Breast epithelium (tissue), 4 donors: Measurements from ENCODE around the gene RPL26. TPM values are rescaled to one million over a fixed set of nuclear protein-coding genes. Genes with fewer than 3 reads are reported as not detected.
A peak's percentile ranks its signal among the peaks of the same experiment; 100 is the strongest.

ENCODE experiments used
- DNase-seq, 2 donors: peaks; one replicate each; pipeline ENCODE4 v3.0.0-alpha.2; 2019; ENCODE audit warnings: low spot score in 2 of 2
- H3K27ac ChIP-seq, 2 donors: fragments of 200-600 bp; sonication (generic) in 1 of 2; one replicate each; pipeline ENCODE4 v1.5.1; 2016 to 2019; ENCODE audit warnings: mild to moderate bottlenecking in 1 of 2
- H3K27me3 ChIP-seq, 2 donors: fragments of 200-600 bp; sonication (generic) in 1 of 2; one replicate each; pipeline versions ENCODE4 v1.5.1 to v1.6.0; 2017 to 2019; ENCODE audit warnings: control low read depth in 1 of 2, mild to moderate bottlenecking in 1 of 2
- H3K36me3 ChIP-seq: fragments of 200-600 bp; one replicate; pipeline ENCODE4 v1.5.1; 2019
- H3K4me1 ChIP-seq, 2 donors: fragments of 200-600 bp; sonication (generic); one replicate each; pipeline ENCODE4 v1.5.1; 2016 to 2019; ENCODE audit warnings: control low read depth in 1 of 2
- H3K4me3 ChIP-seq, 3 donors: fragments of 200-600 bp; sonication (generic); 1 replicate in 2 of 3; 2 replicates in 1 of 3; pipeline ENCODE4 v1.5.1; 2016 to 2019; ENCODE audit warnings: mild to moderate bottlenecking in 3 of 3, moderate library complexity in 2 of 3
- H3K9me3 ChIP-seq, 2 donors: fragments of 200-600 bp; sonication (generic) in 1 of 2; one replicate each; pipeline ENCODE4 v1.5.1; 2016 to 2019; ENCODE audit warnings: control low read depth in 1 of 2
- CTCF ChIP-seq, 3 donors: fragments of 450-650 bp; IDR thresholded peaks; one replicate each; pipeline ENCODE4 v1.5.1; 2016 to 2017; ENCODE audit warnings: antibody characterized with exemption in 3 of 3, mild to moderate bottlenecking in 3 of 3, moderate library complexity in 3 of 3
- POLR2A ChIP-seq: fragments of 450-650 bp; IDR thresholded peaks from one replicate; pipeline ENCODE4 v1.6.1; 2016; ENCODE audit warnings: antibody characterized with exemption, mild to moderate bottlenecking, moderate library complexity
- POLR2AphosphoS5 ChIP-seq, 3 donors: sonication (generic); formaldehyde crosslinking; IDR thresholded peaks; one replicate each; pipeline ENCODE4 v1.6.1; 2017; ENCODE audit warnings: antibody characterized with exemption in 3 of 3
- intact Hi-C: fragments of 100-400 bp; cut with DNase I; formaldehyde crosslinking; loops from one replicate; pipeline ENCODE4 v1.15.1; 2023; ENCODE audit warnings: low total_unique reads
- total RNA-seq, 3 donors: library from RNA; depleted of rRNA; stranded (reverse); fragments of >200 nt; gene quantifications; one replicate each; pipeline ENCODE4 v1.1.0, GENCODE V29; 2016

The RPL26 gene
- total RNA-seq, 3 donors from 2014 or later = 3,666 to 5,219 (median 4,419) TPM

- Histone ChIP-seq H3K36me3 (no peaks in the 10 kb centered on the region), H3K27me3 (no peaks in the 10 kb centered on the region), H3K9me3 (no peaks in the 10 kb centered on the region), H3K27ac (peak overlapping the region in 1 of 2 donors; percentile 68), H3K4me3 (no peak overlapping the region), H3K4me1 (no peaks in the 10 kb centered on the region)
- DNase-seq = no peak
- intact Hi-C loops = loop anchor here (10.0 kb wide), 1 partner anchor 339 kb away; the partner anchor contains the start of gene CCDC42
- no peak for TF ChIP-seq CTCF (IDR thresholded peaks at IDR 0.05)
- no peak for TF ChIP-seq POLR2A
- no peak for TF ChIP-seq POLR2AphosphoS5 (IDR thresholded peaks at IDR 0.05)
Measured at GRCh38 chr17:8406174-8406573, 23.2 kb upstream of the RPL26 start.

GRCh38 chr17:8405499-8406016, 22.6 kb upstream of the RPL26 start:
- Histone ChIP-seq H3K9me3 (no peaks in the 10 kb centered on the region), H3K4me1 (no peaks in the 10 kb centered on the region), H3K4me3 (no peak overlapping the region), H3K27me3 (no peaks in the 10 kb centered on the region), H3K27ac (peak overlapping the region; percentile 38 to 68), H3K36me3 (no peaks in the 10 kb centered on the region)
- no peak for DNase-seq
- TF ChIP-seq POLR2AphosphoS5 (IDR thresholded peaks at IDR 0.05) = no peak
- TF ChIP-seq POLR2A = no peak
- no peak for TF ChIP-seq CTCF (IDR thresholded peaks at IDR 0.05)
- intact Hi-C loops = loop anchor here (10.0 kb wide), 1 partner anchor 339 kb away; the partner anchor contains the start of gene CCDC42

GRCh38 chr17:8402921-8403536, 20.0 kb upstream of the RPL26 start:
- no peaks in the 10 kb centered on the region for H3K9me3 ChIP-seq
- H3K27me3 ChIP-seq = no peaks in the 10 kb centered on the region
- intact Hi-C loops = loop anchor here (10.0 kb wide), 1 partner anchor 342 kb away; the partner anchor contains the start of gene CCDC42
- H3K36me3 ChIP-seq = no peaks in the 10 kb centered on the region
- no peaks in the 10 kb centered on the region for H3K4me1 ChIP-seq
- no peak for TF ChIP-seq POLR2A
- TF ChIP-seq POLR2AphosphoS5 (IDR thresholded peaks at IDR 0.05) = no peak
- no peak for TF ChIP-seq CTCF (IDR thresholded peaks at IDR 0.05)
- no peak overlapping the region for H3K4me3 ChIP-seq
- DNase-seq = no peak
- no peak overlapping the region for H3K27ac ChIP-seq

GRCh38 chr17:8401107-8401506, 18.1 kb upstream of the RPL26 start:
- intact Hi-C loops = loop anchor here (10.0 kb wide), 1 partner anchor 344 kb away; the partner anchor contains the start of gene CCDC42
- TF ChIP-seq POLR2A = no peak
- TF ChIP-seq POLR2AphosphoS5 (IDR thresholded peaks at IDR 0.05) = no peak
- H3K9me3 ChIP-seq = no peaks in the 10 kb centered on the region
- no peak overlapping the region for H3K27ac ChIP-seq
- DNase-seq = no peak
- peaks cover 0 to 11% of the 10 kb centered on the region in 2 donors for H3K27me3 ChIP-seq
- H3K36me3 ChIP-seq = no peaks in the 10 kb centered on the region
- H3K4me3 ChIP-seq = no peak overlapping the region
- no peaks in the 10 kb centered on the region for H3K4me1 ChIP-seq

- Histone ChIP-seq H3K4me3 (no peak overlapping the region), H3K27me3 (peaks cover 0 to 14% of the 10 kb centered on the region in 2 donors), H3K4me1 (no peaks in the 10 kb centered on the region), H3K27ac (no peak overlapping the region), H3K36me3 (no peaks in the 10 kb centered on the region), H3K9me3 (no peaks in the 10 kb centered on the region)
- no peak for DNase-seq
- intact Hi-C loops = no loop called here
- no peak for TF ChIP-seq CTCF (IDR thresholded peaks at IDR 0.05)
- TF ChIP-seq POLR2AphosphoS5 (IDR thresholded peaks at IDR 0.05) = no peak
- no peak for TF ChIP-seq POLR2A
Measured at GRCh38 chr17:8398980-8399379, 16.0 kb upstream of the RPL26 start.
